Measurements from ENCODE around the gene MTAP. TPM values are rescaled to one million over a fixed set of nuclear protein-coding genes. Genes with fewer than 3 reads are reported as not detected.

The MTAP gene
- total RNA-seq, 1 experiment from 2014 or later: 326 TPM

DNA sequence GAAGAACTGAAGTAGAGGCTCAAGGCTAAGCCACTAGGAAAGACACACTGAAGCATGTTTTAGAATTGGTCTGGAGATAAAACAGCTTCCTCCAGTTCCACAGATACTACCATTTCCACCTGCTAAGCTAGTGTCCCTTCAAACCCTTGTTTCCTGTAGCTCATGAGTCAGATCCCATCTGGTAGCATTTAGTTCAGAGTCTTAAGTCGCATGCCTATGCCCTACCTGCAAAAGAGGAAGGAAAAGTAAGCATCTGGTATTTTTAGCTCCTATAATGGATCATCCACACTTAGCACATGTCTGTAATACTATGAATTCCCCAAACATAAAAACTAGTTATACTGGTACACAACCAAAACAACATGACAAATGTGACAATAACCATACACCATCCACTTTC is 99.7 kb downstream of the MTAP start:
- ChIA-PET CTCF (interaction anchor here (1.5 kb wide), 1 partner anchor 467 kb away, joined by 4 read pairs; no protein-coding TSS in a partner anchor), POLR2A (no interaction called here)
- no peak for DNase-seq (ENCODE audit: low read depth, low spot score)

More for the DNA sequence above, 99.7 kb downstream of the MTAP start:
- Histone ChIP-seq H4K20me1 (ENCODE audit: insufficient read depth) (no peaks in the 10 kb centered on the region), H3K9ac (ENCODE audit: low read length) (no peak overlapping the region), H3K79me2 (ENCODE audit: insufficient read depth, low read length) (no peaks in the 10 kb centered on the region), H3K27me3 (ENCODE audit: insufficient read depth, low read length) (no peaks in the 10 kb centered on the region), H3K27ac (ENCODE audit: low read depth, low read length) (no peak overlapping the region), H3K4me1 (ENCODE audit: control insufficient read depth in 1 of 2, insufficient read depth in 2 of 2, low read length in 2 of 2) (no peaks in the 10 kb centered on the region), H3K4me2 (ENCODE audit: low read length) (no peak overlapping the region), H3K9me2 (ENCODE audit: insufficient read depth) (no peaks in the 10 kb centered on the region), H3K36me3 (ENCODE audit: control insufficient read depth in 1 of 2, insufficient read depth in 2 of 2, low read length in 2 of 2) (no peaks in the 10 kb centered on the region), H3K9me3 (ENCODE audit: control insufficient read depth in 1 of 2, insufficient read depth in 1 of 2, low read depth in 1 of 2, low read length in 2 of 2) (no peaks in the 10 kb centered on the region; a peak in 1 of 4 replicates), H3K4me3 (replicated peaks in 1 of 2; ENCODE audit: low read depth in 1 of 2, low read length in 2 of 2) (no peak overlapping the region), H2AFZ (ENCODE audit: low read depth, low read length, poor library complexity, severe bottlenecking) (no peak overlapping the region)
- intact Hi-C loops (cut with micrococcal nuclease): loop anchor here (10.0 kb wide), 2 partner anchors 313 to 343 kb away; no protein-coding TSS in a partner anchor
- RAD21 ChIA-PET (ENCODE audit: low non-redundant PET in 1 of 2, low total read pairs in 2 of 2, uncharacterized antibody in 2 of 2, unreplicated experiment in 2 of 2): no interaction called here
- ATAC-seq: no peak
- BruUV-seq (replicated peaks): no TSS peak
- no peak for TF ChIP-seq ELF1 (IDR thresholded peaks at IDR 0.05; ENCODE audit: borderline replicate concordance, low read depth)
- TF ChIP-seq CEBPB (IDR thresholded peaks at IDR 0.05; ENCODE audit: low read depth): no peak
- TF ChIP-seq YY1 (IDR thresholded peaks at IDR 0.05; ENCODE audit: extremely low read depth, insufficient replicate concordance, low read depth, low read length): no peak
- TF ChIP-seq CTCF (IDR thresholded peaks at IDR 0.05 in 2 of 3, conservative IDR thresholded peaks at IDR 0.05 in 1 of 3; ENCODE audit: borderline replicate concordance in 1 of 3, insufficient read depth in 1 of 3, low read depth in 2 of 3, low read length in 2 of 3): no peak
- TF ChIP-seq SIN3A (IDR thresholded peaks at IDR 0.05; ENCODE audit: low read depth): no peak
- TF ChIP-seq, protein P1, sequence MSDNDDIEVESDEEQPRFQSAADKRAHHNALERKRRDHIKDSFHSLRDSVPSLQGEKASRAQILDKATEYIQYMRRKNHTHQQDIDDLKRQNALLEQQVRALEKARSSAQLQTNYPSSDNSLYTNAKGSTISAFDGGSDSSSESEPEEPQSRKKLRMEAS (IDR thresholded peaks at IDR 0.05): no peak
- no peak for TF ChIP-seq POLR2A (IDR thresholded peaks at IDR 0.05; ENCODE audit: borderline replicate concordance, extremely low read depth, insufficient read depth, insufficient read length)
- no peak for TF ChIP-seq ZNF274 (IDR thresholded peaks at IDR 0.05; ENCODE audit: low read depth, low read length)
- TF ChIP-seq ATF3 (IDR thresholded peaks at IDR 0.05): no peak
- no peak for TF ChIP-seq REST (IDR thresholded peaks at IDR 0.05; ENCODE audit: low read depth)

Measured in HCT116 (cell line).